Suprapubic skin (tissue), 4 donors: Measurements from ENCODE around the gene PLA2G4B. TPM values are rescaled to one million over a fixed set of nuclear protein-coding genes. Genes with fewer than 3 reads are reported as not detected.

Experiments used
- DNase-seq, 2 donors: peaks; one replicate each; pipeline ENCODE4 v3.0.0-alpha.2; 2019; ENCODE audit warnings: low spot score in 2 of 2
- H3K27ac ChIP-seq: fragments of 200-600 bp; sonication (generic); one replicate; pipeline ENCODE4 v1.5.1; 2019
- H3K27me3 ChIP-seq: fragments of 200-600 bp; sonication (generic); one replicate; pipeline ENCODE4 v1.5.1; 2019
- H3K36me3 ChIP-seq: fragments of 200-600 bp; sonication (generic); one replicate; pipeline ENCODE4 v1.5.1; 2019
- H3K4me1 ChIP-seq: fragments of 200-600 bp; sonication (generic); one replicate; pipeline ENCODE4 v1.5.1; 2019
- H3K4me3 ChIP-seq: fragments of 200-600 bp; sonication (generic); one replicate; pipeline ENCODE4 v1.5.1; 2019; ENCODE audit warnings: mild to moderate bottlenecking
- H3K9me3 ChIP-seq: fragments of 200-600 bp; sonication (generic); one replicate; pipeline ENCODE4 v1.5.1; 2019
- CTCF ChIP-seq, 2 donors: fragments of 200-600 bp in 1 of 2; fragments of 450-650 bp in 1 of 2; sonication (generic) in 1 of 2; IDR thresholded peaks; one replicate each; pipeline ENCODE4 v1.5.1; 2016 to 2019; ENCODE audit warnings: antibody characterized with exemption in 2 of 2, mild to moderate bottlenecking in 1 of 2, moderate library complexity in 1 of 2
- EP300 ChIP-seq: sonication (generic); formaldehyde crosslinking; IDR thresholded peaks from one replicate; pipeline ENCODE4 v1.6.1; 2017; ENCODE audit warnings: antibody characterized with exemption
- POLR2A ChIP-seq, 2 donors: fragments of 450-650 bp; IDR thresholded peaks; one replicate each; pipeline ENCODE4 v1.6.1; 2017; ENCODE audit warnings: antibody characterized with exemption in 2 of 2, mild to moderate bottlenecking in 2 of 2, moderate library complexity in 2 of 2
- POLR2AphosphoS5 ChIP-seq, 3 donors: sonication (generic); formaldehyde crosslinking; IDR thresholded peaks; one replicate each; pipeline ENCODE4 v1.6.1; 2017; ENCODE audit warnings: antibody characterized with exemption in 3 of 3
- WGBS: methylation state at CpG from one replicate; pipeline ENCODE4 v1.1.5; 2018; 5-methylcytosine and 5-hydroxymethylcytosine counted together
- total RNA-seq, 4 donors: library from RNA; depleted of rRNA; stranded (reverse); fragments of >200 nt; gene quantifications; one replicate each; pipeline ENCODE4 v1.1.0, GENCODE V29; 2016

Gene PLA2G4B
- total RNA-seq, 4 donors from 2014 or later, result 59.7 to 195 (median 73.7) TPM

- Histone ChIP-seq H3K27me3 (peaks cover 4% of the 10 kb centered on the region), H3K27ac (no peak overlapping the region), H3K4me3 (no peak overlapping the region), H3K9me3 (no peaks in the 10 kb centered on the region), H3K4me1 (peaks cover 47% of the 10 kb centered on the region), H3K36me3 (peaks cover 26% of the 10 kb centered on the region)
- 36% methylated on average over 10 of the region's 11 CpGs for WGBS
- no peak for TF ChIP-seq CTCF (IDR thresholded peaks at IDR 0.05)
- DNase-seq, result no peak
These were observed 12.5 kb downstream of the PLA2G4B start for GRCh38 chr15:41851167-41851523.

GRCh38 chr15:41851755-41852370 lies 13.2 kb downstream of the PLA2G4B start:
- 83% methylated on average over 5 of the region's 8 CpGs for WGBS
- Histone ChIP-seq H3K27ac (no peak overlapping the region), H3K36me3 (peaks cover 19% of the 10 kb centered on the region), H3K4me3 (no peak overlapping the region), H3K9me3 (no peaks in the 10 kb centered on the region), H3K27me3 (peaks cover 4% of the 10 kb centered on the region), H3K4me1 (peaks cover 47% of the 10 kb centered on the region)
- TF ChIP-seq CTCF (IDR thresholded peaks at IDR 0.05) (no peak), POLR2AphosphoS5 (IDR thresholded peaks at IDR 0.05) (no peak), EP300 (no peak), POLR2A (IDR thresholded peaks at IDR 0.05) (no peak)
- DNase-seq, result no peak

- no peak overlapping the region for H3K4me3 ChIP-seq
- no peak for DNase-seq
- peaks cover 44% of the 10 kb centered on the region for H3K4me1 ChIP-seq
These were observed 14.3 kb downstream of the PLA2G4B start for GRCh38 chr15:41852736-41853590.

GRCh38 chr15:41853831-41854230 lies 15.2 kb downstream of the PLA2G4B start:
- DNase-seq, result no peak
- H3K4me1 ChIP-seq, result peaks cover 35% of the 10 kb centered on the region
- peaks cover 4% of the 10 kb centered on the region for H3K27me3 ChIP-seq

More at GRCh38 chr15:41852736-41853590, 14.3 kb downstream of the PLA2G4B start:
- WGBS, result 55% methylated on average over 8 of the region's 17 CpGs
- H3K27ac ChIP-seq, result no peak overlapping the region
- no peaks in the 10 kb centered on the region for H3K9me3 ChIP-seq
- H3K36me3 ChIP-seq, result peaks cover 8% of the 10 kb centered on the region
- TF ChIP-seq POLR2A (IDR thresholded peaks at IDR 0.05) (no peak), EP300 (no peak), CTCF (IDR thresholded peaks at IDR 0.05) (no peak), POLR2AphosphoS5 (IDR thresholded peaks at IDR 0.05) (no peak)
- peaks cover 4% of the 10 kb centered on the region for H3K27me3 ChIP-seq

More at GRCh38 chr15:41853831-41854230, 15.2 kb downstream of the PLA2G4B start:
- WGBS, result 73% methylated on average over 7 of the region's 10 CpGs
- TF ChIP-seq POLR2A (IDR thresholded peaks at IDR 0.05), result no peak
- no peak for TF ChIP-seq CTCF (IDR thresholded peaks at IDR 0.05)
- TF ChIP-seq POLR2AphosphoS5 (IDR thresholded peaks at IDR 0.05), result no peak
- no peak for TF ChIP-seq EP300
- Histone ChIP-seq H3K27ac (no peak overlapping the region), H3K36me3 (peaks cover under 1% of the 10 kb centered on the region), H3K4me3 (no peak overlapping the region), H3K9me3 (no peaks in the 10 kb centered on the region)
